CD8-positive, alpha-beta memory T cell (primary cell): Measurements from ENCODE around the gene TACR2. TPM values are rescaled to one million over a fixed set of nuclear protein-coding genes. Genes with fewer than 3 reads are reported as not detected.
"Not testable (repeated sequence)": the region's sequence is repeated elsewhere in the genome, so short reads cannot be mapped to it uniquely, and the experiment has no call there.

Experiments used
- CTCF ChIA-PET: fragments of 350-600 bp; sonication (Branson Sonifier 250); formaldehyde crosslinking; loops from one replicate; lab custom pipeline; 2021; ENCODE audit warnings: antibody characterized with exemption; lab: Charles Lee
- POLR2A ChIA-PET: fragments of 350-600 bp; sonication (Branson Sonifier 250); formaldehyde crosslinking; loops from one replicate; lab custom pipeline; 2021; ENCODE audit warnings: antibody characterized with exemption; lab: Charles Lee
- DNase-seq, 5 donors: peaks; one replicate each; pipeline versions ENCODE4 v3.0.0 to v3.0.0-alpha.2; 2020 to 2022; ENCODE audit warnings: mixed read lengths in 1 of 5
- H3K27ac ChIP-seq: one replicate; pipeline ENCODE4 v1.7.0; 2013; ENCODE audit warnings: low read depth, mild to moderate bottlenecking, low read length, moderate library complexity
- H3K27me3 ChIP-seq: 2 replicates; pipeline ENCODE4 v1.7.0; 2013; ENCODE audit warnings: low read length, mild to moderate bottlenecking; ENCODE audit not compliant: insufficient read depth, poor library complexity, severe bottlenecking
- H3K36me3 ChIP-seq: 2 replicates; pipeline ENCODE4 v1.7.0; 2013; ENCODE audit warnings: mild to moderate bottlenecking, low read length, moderate library complexity; ENCODE audit not compliant: insufficient read depth
- H3K4me1 ChIP-seq: 2 replicates; pipeline ENCODE4 v1.7.0; 2013; ENCODE audit warnings: mild to moderate bottlenecking, low read length, moderate library complexity; ENCODE audit not compliant: insufficient read depth
- H3K4me3 ChIP-seq: 2 replicates; pipeline ENCODE4 v1.7.0; 2013; ENCODE audit warnings: mild to moderate bottlenecking, low read length
- H3K9me3 ChIP-seq: 2 replicates; pipeline ENCODE4 v1.7.0; 2013; ENCODE audit warnings: mild to moderate bottlenecking, low read length
- H3K27ac Mint-ChIP-seq, 8 donors: one replicate each; pipeline ENCODE4 v1.8.0; 2020 to 2021; ENCODE audit warnings: mixed read lengths in 8 of 8, mild to moderate bottlenecking in 6 of 8, inconsistent platforms in 3 of 8, moderate library complexity in 3 of 8
- H3K27me3 Mint-ChIP-seq, 2 donors: one replicate each; pipeline ENCODE4 v1.8.0; 2020 to 2021; ENCODE audit warnings: mixed read lengths in 2 of 2, mild to moderate bottlenecking in 1 of 2, moderate library complexity in 1 of 2
- H3K36me3 Mint-ChIP-seq, 3 donors: one replicate each; pipeline ENCODE4 v1.8.0; 2020 to 2021; ENCODE audit warnings: mixed read lengths in 3 of 3, inconsistent platforms in 1 of 3, mild to moderate bottlenecking in 1 of 3
- H3K4me1 Mint-ChIP-seq, 3 donors: one replicate each; pipeline ENCODE4 v1.8.0; 2020 to 2021; ENCODE audit warnings: mixed read lengths in 3 of 3, inconsistent platforms in 1 of 3, mild to moderate bottlenecking in 1 of 3
- H3K4me3 Mint-ChIP-seq, 7 donors: one replicate each; pipeline ENCODE4 v1.8.0; 2020 to 2021; ENCODE audit warnings: mixed read lengths in 7 of 7, mild to moderate bottlenecking in 6 of 7, moderate library complexity in 4 of 7, inconsistent platforms in 2 of 7
- H3K9me3 Mint-ChIP-seq, 5 donors: one replicate each; pipeline ENCODE4 v1.8.0; 2020 to 2022; ENCODE audit warnings: mixed read lengths in 5 of 5, mild to moderate bottlenecking in 3 of 5, moderate library complexity in 2 of 5, inconsistent platforms in 1 of 5
- polyA plus RNA-seq: library from polyadenylated mRNA; unstranded; fragments of 300-500 nt; fragmentation: Illumina TruSeq; gene quantifications from one replicate; pipeline ENCODE4 v1.2.3, GENCODE V29; 2021
- total RNA-seq, 2 experiments: library from RNA; stranded (reverse); gene quantifications; one replicate each; pipeline ENCODE4 v1.2.3, GENCODE V29; 2021

Gene TACR2
- total and polyA plus RNA-seq, 3 experiments from 2014 or later = not detected

GRCh38 chr10:69455006-69455763 is 38.5 kb upstream of the TACR2 start:
- Histone ChIP-seq H3K36me3 (no peaks in the 10 kb centered on the region), H3K4me3 (no peak overlapping the region), H3K9me3 (no peaks in the 10 kb centered on the region), H3K27ac (no peak overlapping the region), H3K27me3 (no peaks in the 10 kb centered on the region), H3K4me1 (peaks cover 5% of the 10 kb centered on the region)
- Mint-ChIP-seq H3K27ac (peak overlapping the region in 3 of 8 donors; percentile 19 to 92 (median 50)), H3K27me3 (peaks cover 7 to 16% of the 10 kb centered on the region in 2 donors), H3K4me3 (peak overlapping the region in 1 of 7 donors; percentile 41), H3K9me3 (no peaks in the 10 kb centered on the region), H3K4me1 (peaks cover 14 to 26% (median 19%) of the 10 kb centered on the region in 3 donors), H3K36me3 (peaks cover 0 to 1% (median 0%) of the 10 kb centered on the region in 3 donors)
- DNase-seq = no peak
- POLR2A ChIA-PET = no interaction called here
- CTCF ChIA-PET = no interaction called here

- no peaks in the 10 kb centered on the region for H3K27me3 ChIP-seq
- ChIA-PET POLR2A (no interaction called here), CTCF (no interaction called here)
Observed at GRCh38 chr10:69453795-69454194, 37.1 kb upstream of the TACR2 start.

GRCh38 chr10:69452676-69453415 is 36.1 kb upstream of the TACR2 start:
- peak overlapping the region in 3 of 8 donors; percentile 17 to 70 (median 25) for H3K27ac Mint-ChIP-seq
- H3K4me1 ChIP-seq = peaks cover 5% of the 10 kb centered on the region
- H3K36me3 Mint-ChIP-seq = no peaks in the 10 kb centered on the region
- ChIA-PET POLR2A (no interaction called here), CTCF (interaction anchor here (0.7 to 1.4 kb wide), 2 partner anchors 45 to 53 kb away, joined by 3 to 4 read pairs; no protein-coding TSS in a partner anchor)
- no peaks in the 10 kb centered on the region for H3K9me3 ChIP-seq
- DNase-seq = no peak
- no peaks in the 10 kb centered on the region for H3K36me3 ChIP-seq
- no peak overlapping the region for H3K27ac ChIP-seq
- peak overlapping the region; percentile 45 to 89 (median 83) for H3K4me3 Mint-ChIP-seq
- H3K4me1 Mint-ChIP-seq = peaks cover 19 to 31% (median 24%) of the 10 kb centered on the region in 3 donors
- no peak overlapping the region for H3K4me3 ChIP-seq
- H3K9me3 Mint-ChIP-seq = no peaks in the 10 kb centered on the region
- peaks cover 6 to 7% of the 10 kb centered on the region in 2 donors for H3K27me3 Mint-ChIP-seq
- no peaks in the 10 kb centered on the region for H3K27me3 ChIP-seq

More at GRCh38 chr10:69453795-69454194, 37.1 kb upstream of the TACR2 start:
- no peaks in the 10 kb centered on the region for H3K36me3 Mint-ChIP-seq
- H3K4me1 Mint-ChIP-seq = peaks cover 19 to 31% (median 24%) of the 10 kb centered on the region in 3 donors
- H3K27ac Mint-ChIP-seq = no peak overlapping the region
- Histone ChIP-seq H3K27ac (no peak overlapping the region), H3K4me1 (peaks cover 5% of the 10 kb centered on the region), H3K36me3 (no peaks in the 10 kb centered on the region), H3K4me3 (no peak overlapping the region), H3K9me3 (no peaks in the 10 kb centered on the region)
- H3K9me3 Mint-ChIP-seq = no peaks in the 10 kb centered on the region
- H3K4me3 Mint-ChIP-seq = peak overlapping the region in 2 of 7 donors; percentile 26 to 63
- peaks cover 7 to 8% of the 10 kb centered on the region in 2 donors for H3K27me3 Mint-ChIP-seq
- no peak for DNase-seq

- H3K36me3 ChIP-seq = no peaks in the 10 kb centered on the region
- no peaks in the 10 kb centered on the region for H3K9me3 Mint-ChIP-seq
- H3K4me1 Mint-ChIP-seq = peaks cover 19 to 31% (median 24%) of the 10 kb centered on the region in 3 donors
- H3K27ac Mint-ChIP-seq = peak overlapping the region in 5 of 8 donors; percentile 45 to 79 (median 74)
- peak overlapping the region; percentile 69 for H3K4me3 ChIP-seq
- H3K27me3 Mint-ChIP-seq = peaks cover 6 to 7% of the 10 kb centered on the region in 2 donors
- no peak for DNase-seq
- ChIA-PET CTCF (interaction anchor here (1.0 to 2.2 kb wide), 3 partner anchors 13 to 63 kb away, joined by 3 to 8 read pairs (median 7); no protein-coding TSS in a partner anchor), POLR2A (no interaction called here)
- peaks cover 5% of the 10 kb centered on the region for H3K4me1 ChIP-seq
- peak overlapping the region; percentile 82 to 89 (median 86) for H3K4me3 Mint-ChIP-seq
- no peaks in the 10 kb centered on the region for H3K9me3 ChIP-seq
- no peaks in the 10 kb centered on the region for H3K36me3 Mint-ChIP-seq
- H3K27ac ChIP-seq = no peak overlapping the region
- no peaks in the 10 kb centered on the region for H3K27me3 ChIP-seq
Observed at GRCh38 chr10:69451784-69452251, 35.1 kb upstream of the TACR2 start.

- POLR2A ChIA-PET = no interaction called here
- no peak within 1 kb of the TSS for H3K27ac ChIP-seq
- peak within 1 kb of the TSS; percentile 69 for H3K4me3 ChIP-seq
Observed at GRCh38 chr10:69451209-69451783, 34.6 kb upstream of the TACR2 start, which contains the start of gene TSPAN15. TSPAN15 (plus strand) TSS chr10:69451465; CDS start chr10:69451595, 130 bp downstream.

GRCh38 chr10:69450395-69450794 is 33.7 kb upstream of the TACR2 start:
- H3K4me3 ChIP-seq, H3K4me1 ChIP-seq, H3K9me3 Mint-ChIP-seq, POLR2A ChIA-PET, H3K36me3 Mint-ChIP-seq, DNase-seq, H3K27ac ChIP-seq, H3K36me3 ChIP-seq, H3K27me3 Mint-ChIP-seq, H3K27me3 ChIP-seq, H3K9me3 ChIP-seq: not testable (repeated sequence)
- Mint-ChIP-seq H3K4me3 (peak overlapping the region in 3 of 7 donors; percentile 35 to 86 (median 83)), H3K27ac (peak overlapping the region in 2 of 8 donors; percentile 63 to 86), H3K4me1 (peaks cover 19 to 31% (median 24%) of the 10 kb centered on the region in 3 donors)
- CTCF ChIA-PET = interaction anchor here (0.7 to 3.0 kb wide), 8 partner anchors 11 to 196 kb away, joined by 3 to 9 read pairs (median 7); no protein-coding TSS in a partner anchor

More at GRCh38 chr10:69451209-69451783, 34.6 kb upstream of the TACR2 start, which contains the start of gene TSPAN15:
- H3K4me3 Mint-ChIP-seq = peak within 1 kb of the TSS; percentile 82 to 89 (median 86)
- DNase-seq = peak; percentile 58 to 82 (median 76)
- H3K4me1 ChIP-seq = peaks cover 5% of the 10 kb centered on the region
- no peaks in the 10 kb centered on the region for H3K9me3 Mint-ChIP-seq
- no peaks in the 10 kb centered on the region for H3K27me3 ChIP-seq
- no peaks in the 10 kb centered on the region for H3K9me3 ChIP-seq
- H3K36me3 ChIP-seq = no peaks in the 10 kb centered on the region
- peaks cover 19 to 31% (median 24%) of the 10 kb centered on the region in 3 donors for H3K4me1 Mint-ChIP-seq
- H3K27ac Mint-ChIP-seq = peak within 1 kb of the TSS in 6 of 8 donors; percentile 63 to 86 (median 76)
- H3K27me3 Mint-ChIP-seq = peaks cover 6 to 7% of the 10 kb centered on the region in 2 donors
- CTCF ChIA-PET = interaction anchor here (1.0 to 3.0 kb wide), 5 partner anchors 14 to 64 kb away, joined by 3 to 9 read pairs (median 7); no protein-coding TSS in a partner anchor
- no peaks in the 10 kb centered on the region for H3K36me3 Mint-ChIP-seq

- POLR2A ChIA-PET = no interaction called here
- Histone ChIP-seq H3K4me3 (no peak overlapping the region), H3K9me3 (no peaks in the 10 kb centered on the region), H3K27me3 (no peaks in the 10 kb centered on the region), H3K27ac (no peak overlapping the region), H3K4me1 (peaks cover 5% of the 10 kb centered on the region), H3K36me3 (no peaks in the 10 kb centered on the region)
- peaks cover 19 to 31% (median 24%) of the 10 kb centered on the region in 3 donors for H3K4me1 Mint-ChIP-seq
- CTCF ChIA-PET = interaction anchor here (0.7 to 3.0 kb wide), 8 partner anchors 7 to 197 kb away, joined by 3 to 9 read pairs (median 7); no protein-coding TSS in a partner anchor
- H3K27me3 Mint-ChIP-seq = peaks cover 6 to 7% of the 10 kb centered on the region in 2 donors
- peak overlapping the region in 6 of 8 donors; percentile 8 to 85 (median 37) for H3K27ac Mint-ChIP-seq
- H3K4me3 Mint-ChIP-seq = peak overlapping the region in 5 of 7 donors; percentile 35 to 73 (median 52)
- peak; percentile 15 to 54 (median 34) for DNase-seq
- H3K36me3 Mint-ChIP-seq = no peaks in the 10 kb centered on the region
- H3K9me3 Mint-ChIP-seq = no peaks in the 10 kb centered on the region
Observed at GRCh38 chr10:69449841-69450240, 33.1 kb upstream of the TACR2 start.
